Prostate gland (tissue), 2 donors: ENCODE data around the gene RBM20.
A peak's percentile ranks its signal among the peaks of the same experiment; 100 is the strongest.

Source experiments
- POLR2AphosphoS5 ChIP-seq: sonication (generic); formaldehyde crosslinking; IDR thresholded peaks from one replicate; pipeline ENCODE4 v1.6.1; 2017; ENCODE audit warnings: antibody characterized with exemption
- TF ChIP-seq, protein P1 (sequence below), 4 experiments: fragments of 200-600 bp in 2 of 4; fragments of 450-650 bp in 2 of 4; sonication (generic) in 2 of 4; IDR thresholded peaks; 1 replicate in 3 of 4; 2 replicates in 1 of 4; pipeline ENCODE4 v1.5.1; 2016 to 2019; ENCODE audit warnings: antibody characterized with exemption in 4 of 4, mild to moderate bottlenecking in 2 of 4, moderate library complexity in 2 of 4

DNA sequence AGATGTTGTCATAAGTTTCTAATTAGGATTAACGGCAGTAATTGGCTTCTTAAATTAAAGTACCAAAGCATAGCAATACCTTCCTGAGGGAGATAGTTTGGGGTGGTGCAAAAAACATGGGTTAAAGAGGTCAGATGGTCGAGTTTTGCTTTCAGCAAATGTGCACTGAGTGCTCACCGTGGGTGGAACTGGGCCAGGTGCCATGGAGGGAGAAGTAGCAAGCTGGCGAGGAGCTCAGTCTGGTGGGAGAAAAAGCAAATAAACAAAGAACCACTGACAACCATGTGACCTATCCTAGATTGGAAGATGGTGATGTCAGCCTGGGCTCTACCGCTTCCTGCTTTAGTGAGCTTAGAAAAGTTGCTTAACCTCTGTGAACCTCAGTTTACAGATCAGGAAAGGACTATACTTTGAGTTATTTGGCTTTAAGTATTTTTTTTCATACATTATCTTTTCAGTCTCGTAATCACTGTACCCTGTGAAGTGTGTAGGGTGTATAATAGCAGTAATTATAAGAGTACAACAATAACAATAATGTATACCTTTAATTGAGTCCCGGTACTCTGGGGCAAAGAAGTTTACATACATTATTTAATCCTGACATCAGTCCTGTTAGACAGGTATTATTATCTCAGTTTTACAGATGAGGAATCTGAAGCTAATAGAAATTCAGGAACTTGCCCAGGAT, 158.6 kb downstream of the RBM20 start:
- TF ChIP-seq, protein P1, sequence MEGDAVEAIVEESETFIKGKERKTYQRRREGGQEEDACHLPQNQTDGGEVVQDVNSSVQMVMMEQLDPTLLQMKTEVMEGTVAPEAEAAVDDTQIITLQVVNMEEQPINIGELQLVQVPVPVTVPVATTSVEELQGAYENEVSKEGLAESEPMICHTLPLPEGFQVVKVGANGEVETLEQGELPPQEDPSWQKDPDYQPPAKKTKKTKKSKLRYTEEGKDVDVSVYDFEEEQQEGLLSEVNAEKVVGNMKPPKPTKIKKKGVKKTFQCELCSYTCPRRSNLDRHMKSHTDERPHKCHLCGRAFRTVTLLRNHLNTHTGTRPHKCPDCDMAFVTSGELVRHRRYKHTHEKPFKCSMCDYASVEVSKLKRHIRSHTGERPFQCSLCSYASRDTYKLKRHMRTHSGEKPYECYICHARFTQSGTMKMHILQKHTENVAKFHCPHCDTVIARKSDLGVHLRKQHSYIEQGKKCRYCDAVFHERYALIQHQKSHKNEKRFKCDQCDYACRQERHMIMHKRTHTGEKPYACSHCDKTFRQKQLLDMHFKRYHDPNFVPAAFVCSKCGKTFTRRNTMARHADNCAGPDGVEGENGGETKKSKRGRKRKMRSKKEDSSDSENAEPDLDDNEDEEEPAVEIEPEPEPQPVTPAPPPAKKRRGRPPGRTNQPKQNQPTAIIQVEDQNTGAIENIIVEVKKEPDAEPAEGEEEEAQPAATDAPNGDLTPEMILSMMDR (IDR thresholded peaks at IDR 0.05) = no peak
- peak; percentile 75 for TF ChIP-seq POLR2AphosphoS5
